Mesendoderm (in vitro differentiated cells): Measurements from ENCODE around the gene MAOB.

Experiments used
- DNase-seq: peaks from one replicate; pipeline ENCODE4 v3.0.0; 2013
- H2AK5ac ChIP-seq: 2 replicates; pipeline ENCODE4 v1.6.1; 2013; ENCODE audit warnings: low read length, inconsistent platforms
- H2BK120ac ChIP-seq: 2 replicates; pipeline ENCODE4 v1.6.1; 2013; ENCODE audit warnings: low read depth, mild to moderate bottlenecking, low read length, moderate library complexity, mixed read lengths
- H2BK15ac ChIP-seq: replicated peaks from 2 replicates; pipeline ENCODE4 v1.6.1; 2013; ENCODE audit warnings: low read depth, mild to moderate bottlenecking, moderate library complexity
- H2BK5ac ChIP-seq: 2 replicates; pipeline ENCODE4 v1.6.1; 2013; ENCODE audit warnings: low read length, inconsistent platforms
- H3K18ac ChIP-seq: 2 replicates; pipeline ENCODE4 v1.6.1; 2013; ENCODE audit warnings: mild to moderate bottlenecking, low read length, mixed read lengths
- H3K23ac ChIP-seq: one replicate; pipeline ENCODE4 v1.6.1; 2013; ENCODE audit warnings: low read length
- H3K27ac ChIP-seq: 2 replicates; pipeline ENCODE4 v1.5.1; 2013; ENCODE audit warnings: low read depth, mild to moderate bottlenecking, inconsistent platforms, low read length, moderate library complexity
- H3K27me3 ChIP-seq: 2 replicates; pipeline ENCODE4 v1.6.1; 2013; ENCODE audit warnings: low read length, control low read depth, mild to moderate bottlenecking, inconsistent platforms; ENCODE audit not compliant: insufficient read depth, poor library complexity
- H3K36me3 ChIP-seq: 2 replicates; pipeline ENCODE4 v1.6.1; 2013; ENCODE audit warnings: low read length, inconsistent platforms; ENCODE audit not compliant: control insufficient read depth, insufficient read depth
- H3K4ac ChIP-seq: one replicate; pipeline ENCODE4 v1.6.1; 2013; ENCODE audit warnings: low read depth, mild to moderate bottlenecking, low read length, moderate library complexity
- H3K4me1 ChIP-seq: 2 replicates; pipeline ENCODE4 v1.6.1; 2013; ENCODE audit warnings: low read depth, low read length, inconsistent platforms; ENCODE audit not compliant: control insufficient read depth
- H3K4me2 ChIP-seq: 2 replicates; pipeline ENCODE4 v1.6.1; 2013; ENCODE audit warnings: low read length
- H3K4me3 ChIP-seq: 2 replicates; pipeline ENCODE4 v1.5.1; 2013; ENCODE audit warnings: mild to moderate bottlenecking, low read length
- H3K56ac ChIP-seq: one replicate; pipeline ENCODE4 v1.6.1; 2013; ENCODE audit warnings: low read length
- H3K79me1 ChIP-seq: 2 replicates; pipeline ENCODE4 v1.6.1; 2013; ENCODE audit warnings: low read length, inconsistent platforms
- H3K79me2 ChIP-seq: 2 replicates; pipeline ENCODE4 v1.6.1; 2013; ENCODE audit warnings: mild to moderate bottlenecking, low read length; ENCODE audit not compliant: control insufficient read depth, insufficient read depth
- H3K9ac ChIP-seq: 2 replicates; pipeline ENCODE4 v1.6.1; 2013; ENCODE audit warnings: low read length, inconsistent platforms
- H4K5ac ChIP-seq: one replicate; pipeline ENCODE4 v1.6.1; 2013; ENCODE audit warnings: low read length
- H4K8ac ChIP-seq: one replicate; pipeline ENCODE4 v1.6.1; 2013; ENCODE audit warnings: low read depth, mild to moderate bottlenecking, control low read depth, low read length, moderate library complexity
- WGBS: extraction: QIAGEN DNeasy Blood & Tissue Kit; methylation state at CpG from one replicate; pipeline ENCODE4 v1.1.7; 2013; ENCODE audit warnings: low lambda C conversion rate, missing lambda C conversion rate; ENCODE audit not compliant: insufficient coverage; ENCODE audit errors: extremely low coverage; 5-methylcytosine and 5-hydroxymethylcytosine counted together

Gene MAOB

DNA sequence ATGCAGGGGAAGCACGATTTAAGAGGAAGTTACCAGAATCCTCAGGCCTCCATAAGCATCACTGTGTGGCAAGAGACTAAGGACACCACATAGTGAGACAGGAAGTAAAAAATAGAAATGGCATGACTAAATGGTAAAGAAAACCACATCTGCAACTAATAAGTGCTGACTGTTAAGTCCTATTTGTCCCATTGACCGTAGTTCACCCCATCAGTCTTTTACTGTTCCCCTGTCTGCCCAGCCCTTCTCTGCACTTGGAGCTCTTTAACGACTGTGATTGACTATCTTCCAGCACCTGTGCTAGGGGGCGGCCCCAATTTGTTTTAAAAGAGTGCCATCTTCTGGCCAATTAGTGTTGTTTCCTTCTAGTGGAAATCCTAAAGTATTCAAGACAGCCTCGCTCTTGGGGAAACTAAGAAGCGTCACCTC is 132.0 kb downstream of the MAOB start:
- no peak overlapping the region for H3K23ac ChIP-seq
- H3K27ac ChIP-seq, result no peak overlapping the region
- H2BK120ac ChIP-seq, result no peak overlapping the region
- peak; percentile 68 for DNase-seq
- no peak overlapping the region for H3K56ac ChIP-seq
- no peak overlapping the region for H4K5ac ChIP-seq
- no peak overlapping the region for H2AK5ac ChIP-seq
- no CpG with 5 or more reads among the region's 6 CpGs for WGBS
- H3K18ac ChIP-seq, result no peak overlapping the region
- no peak overlapping the region for H3K9ac ChIP-seq
- H3K4me1 ChIP-seq, result no peaks in the 10 kb centered on the region
- H4K8ac ChIP-seq, result no peak overlapping the region
- H2BK5ac ChIP-seq, result no peak overlapping the region
- no peaks in the 10 kb centered on the region for H3K79me1 ChIP-seq
- H3K36me3 ChIP-seq, result no peaks in the 10 kb centered on the region
- H3K4ac ChIP-seq, result no peak overlapping the region
- no peak overlapping the region for H3K4me3 ChIP-seq
- no peak overlapping the region for H3K4me2 ChIP-seq
- H3K79me2 ChIP-seq, result no peaks in the 10 kb centered on the region
- H3K27me3 ChIP-seq, result no peaks in the 10 kb centered on the region
- no peak overlapping the region for H2BK15ac ChIP-seq

DNA sequence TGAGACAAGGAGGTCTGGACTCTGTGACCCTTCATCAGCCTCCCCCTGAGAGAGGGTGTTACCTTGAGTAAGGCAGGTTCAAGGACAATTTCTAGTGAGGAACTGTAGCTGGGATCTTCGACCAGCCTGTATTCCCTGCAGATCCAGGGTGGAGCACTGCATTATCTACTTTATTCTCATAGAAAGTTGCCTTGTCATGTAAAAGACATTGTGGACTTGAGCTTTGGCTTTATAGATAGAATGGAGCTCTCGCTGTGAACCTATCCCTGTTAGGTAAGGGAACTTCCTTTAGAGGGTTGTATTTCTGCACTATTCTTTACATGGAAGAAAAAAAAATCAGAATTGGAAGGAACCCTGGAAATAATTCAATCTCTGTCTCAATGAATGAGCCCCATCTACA is 134.8 kb downstream of the MAOB start:
- Histone ChIP-seq H3K4ac (no peak overlapping the region), H2BK15ac (no peak overlapping the region), H3K56ac (no peak overlapping the region), H4K8ac (no peak overlapping the region), H4K5ac (no peak overlapping the region), H3K18ac (no peak overlapping the region), H3K4me2 (no peak overlapping the region), H3K4me1 (no peaks in the 10 kb centered on the region), H2BK5ac (no peak overlapping the region), H3K36me3 (no peaks in the 10 kb centered on the region), H3K23ac (no peak overlapping the region), H3K27me3 (no peaks in the 10 kb centered on the region), H3K27ac (no peak overlapping the region), H2AK5ac (no peak overlapping the region), H3K79me1 (no peaks in the 10 kb centered on the region), H2BK120ac (no peak overlapping the region), H3K4me3 (no peak overlapping the region), H3K79me2 (no peaks in the 10 kb centered on the region), H3K9ac (no peak overlapping the region)
- WGBS, result no CpG with 5 or more reads among the region's 2 CpGs
- DNase-seq, result no peak

DNA sequence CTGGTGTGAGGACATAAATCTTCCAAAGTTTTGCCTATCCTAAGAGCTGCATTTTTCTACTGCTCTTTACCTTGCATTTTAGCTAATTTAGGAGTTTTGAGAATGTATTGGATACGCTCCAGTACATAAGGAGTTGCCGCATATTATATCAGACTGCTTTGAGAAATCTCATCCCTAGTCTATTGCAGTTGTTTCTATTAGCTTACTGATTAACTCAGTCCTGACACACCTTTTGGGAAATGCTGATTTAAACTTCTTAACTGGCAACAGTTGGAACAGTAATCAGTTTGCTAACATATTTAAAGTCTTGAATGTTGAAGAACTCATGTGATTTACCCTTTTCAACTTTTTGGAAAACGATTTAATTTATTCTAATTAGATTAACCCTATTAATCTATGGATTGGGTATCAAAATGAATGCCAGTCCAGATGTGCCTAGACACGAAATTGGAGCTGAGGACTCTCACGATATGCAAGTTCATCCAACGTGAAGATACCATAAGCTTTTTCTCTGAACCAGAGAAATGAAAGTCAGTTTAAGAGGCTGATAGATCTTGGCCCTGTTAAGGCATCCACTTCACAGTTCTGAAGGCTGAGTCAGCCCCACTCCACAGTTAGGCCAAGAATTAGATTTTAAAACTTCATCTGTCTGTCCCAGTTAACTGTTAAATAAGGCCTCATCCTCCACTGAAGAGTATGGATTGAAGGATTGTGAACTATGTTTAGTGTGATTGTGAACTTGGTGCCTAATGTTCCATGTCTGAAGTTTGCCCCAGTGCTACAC is 136.1 kb downstream of the MAOB start:
- Histone ChIP-seq H3K4me2 (no peak overlapping the region), H2BK15ac (no peak overlapping the region), H4K8ac (no peak overlapping the region), H2BK5ac (no peak overlapping the region), H4K5ac (no peak overlapping the region), H3K4ac (no peak overlapping the region), H3K27ac (no peak overlapping the region), H3K4me3 (no peak overlapping the region), H3K27me3 (no peaks in the 10 kb centered on the region), H3K4me1 (no peaks in the 10 kb centered on the region), H2BK120ac (no peak overlapping the region), H3K56ac (no peak overlapping the region), H2AK5ac (no peak overlapping the region), H3K9ac (no peak overlapping the region), H3K79me2 (no peaks in the 10 kb centered on the region), H3K79me1 (no peaks in the 10 kb centered on the region), H3K36me3 (no peaks in the 10 kb centered on the region), H3K23ac (no peak overlapping the region), H3K18ac (no peak overlapping the region)
- WGBS, result no CpG with 5 or more reads among the region's 6 CpGs
- no peak for DNase-seq

DNA sequence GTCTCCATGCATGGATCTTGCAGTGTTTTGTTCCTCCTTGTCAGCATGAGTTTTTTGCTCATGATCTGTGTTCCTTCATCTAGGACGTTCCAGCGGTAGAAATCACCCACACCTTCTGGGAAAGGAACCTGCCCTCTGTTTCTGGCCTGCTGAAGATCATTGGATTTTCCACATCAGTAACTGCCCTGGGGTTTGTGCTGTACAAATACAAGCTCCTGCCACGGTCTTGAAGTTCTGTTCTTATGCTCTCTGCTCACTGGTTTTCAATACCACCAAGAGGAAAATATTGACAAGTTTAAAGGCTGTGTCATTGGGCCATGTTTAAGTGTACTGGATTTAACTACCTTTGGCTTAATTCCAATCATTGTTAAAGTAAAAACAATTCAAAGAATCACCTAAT is 138.0 kb downstream of the MAOB start:
- Histone ChIP-seq H2BK120ac (no peak overlapping the region), H3K79me2 (no peaks in the 10 kb centered on the region), H3K27ac (no peak overlapping the region), H3K27me3 (no peaks in the 10 kb centered on the region), H2BK15ac (no peak overlapping the region), H3K23ac (no peak overlapping the region), H3K4ac (no peak overlapping the region), H3K4me3 (no peak overlapping the region), H3K9ac (no peak overlapping the region), H3K18ac (no peak overlapping the region), H3K56ac (no peak overlapping the region), H4K5ac (no peak overlapping the region), H3K4me2 (no peak overlapping the region), H3K4me1 (no peaks in the 10 kb centered on the region), H2BK5ac (no peak overlapping the region), H3K79me1 (no peaks in the 10 kb centered on the region), H4K8ac (no peak overlapping the region), H3K36me3 (no peaks in the 10 kb centered on the region), H2AK5ac (no peak overlapping the region)
- DNase-seq, result no peak
- no CpG with 5 or more reads among the region's 3 CpGs for WGBS

DNA sequence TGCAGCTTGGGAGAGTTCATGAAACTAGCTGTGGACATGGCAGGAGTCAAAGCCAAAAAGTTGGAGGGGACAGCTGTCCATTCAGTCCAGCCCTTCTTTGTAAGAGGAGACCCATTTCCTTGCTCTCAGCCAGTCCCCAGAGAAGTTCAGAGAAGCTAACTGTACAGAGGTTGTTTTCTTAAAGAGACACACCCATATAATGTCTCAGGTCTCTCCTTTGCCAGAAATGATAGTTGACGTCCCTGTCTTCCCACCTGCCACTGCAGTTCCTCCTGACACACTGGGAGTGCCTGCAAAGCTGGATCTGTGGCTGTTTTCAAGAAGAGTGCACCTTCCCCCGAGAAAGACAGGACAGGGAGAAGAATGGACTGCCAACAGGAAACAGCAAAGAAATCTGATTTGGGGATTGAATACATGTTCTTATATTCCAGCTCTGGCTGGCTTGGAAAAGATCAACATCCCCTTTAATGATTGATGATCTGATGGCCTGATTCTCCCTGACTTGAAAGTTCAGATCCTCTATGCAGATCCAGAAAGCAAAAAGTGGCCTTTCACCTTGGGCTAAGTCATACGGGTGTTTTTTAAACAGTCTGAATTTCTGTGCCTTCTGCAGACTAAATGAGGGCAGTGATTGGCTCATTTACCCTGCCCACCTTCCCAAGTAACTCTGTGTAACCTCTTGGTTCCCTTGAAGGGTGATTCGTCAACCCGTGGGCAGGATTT is 139.0 kb downstream of the MAOB start:
- Histone ChIP-seq H3K18ac (no peak overlapping the region), H3K23ac (no peak overlapping the region), H2BK120ac (no peak overlapping the region), H2AK5ac (no peak overlapping the region), H3K4me2 (no peak overlapping the region), H3K79me1 (no peaks in the 10 kb centered on the region), H3K27ac (no peak overlapping the region), H3K4ac (no peak overlapping the region), H2BK15ac (no peak overlapping the region), H4K5ac (no peak overlapping the region), H3K36me3 (no peaks in the 10 kb centered on the region), H2BK5ac (no peak overlapping the region), H4K8ac (no peak overlapping the region), H3K79me2 (no peaks in the 10 kb centered on the region), H3K4me3 (no peak overlapping the region), H3K27me3 (no peaks in the 10 kb centered on the region), H3K9ac (no peak overlapping the region), H3K56ac (no peak overlapping the region), H3K4me1 (no peaks in the 10 kb centered on the region)
- no CpG with 5 or more reads among the region's 5 CpGs for WGBS
- no peak for DNase-seq
